ENCODE results near the gene PROB1.
A peak's percentile ranks its signal among the peaks of the same experiment; 100 is the strongest.

DNA sequence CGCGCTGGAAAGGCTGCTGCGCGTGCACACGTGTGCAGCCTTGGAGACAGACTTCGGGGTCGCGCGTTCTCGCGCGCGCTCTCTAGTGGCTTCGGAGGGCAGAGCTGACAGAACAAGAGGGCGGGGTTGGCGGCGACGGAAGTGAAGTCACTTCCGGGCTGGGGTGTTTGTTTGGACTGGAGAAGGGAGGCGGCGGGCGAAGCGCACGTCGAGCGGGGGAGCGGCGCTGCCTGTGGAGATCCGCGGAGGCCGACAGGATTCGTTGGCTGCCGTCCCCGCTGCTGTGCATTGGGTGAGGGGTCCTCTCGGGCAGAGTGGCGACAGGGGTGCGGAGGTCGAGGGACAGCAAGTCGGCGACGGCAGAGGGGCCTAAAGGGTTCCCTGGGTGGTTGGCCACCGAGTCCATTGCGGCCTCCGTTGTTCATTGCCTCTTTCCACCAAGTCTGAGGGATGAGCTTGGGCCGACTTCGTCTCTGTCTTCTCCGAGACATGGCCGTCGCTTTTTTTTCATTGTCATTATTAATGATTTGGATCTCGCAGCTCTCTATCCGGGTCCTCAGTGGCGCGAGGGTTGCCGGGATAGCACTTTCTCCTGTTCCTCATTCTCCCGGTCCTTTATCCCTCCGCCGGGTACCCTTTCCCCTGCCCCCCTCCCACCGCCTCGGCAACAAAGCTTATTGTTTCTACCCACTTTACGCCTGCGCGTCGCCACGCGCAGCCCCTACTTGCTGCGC, 53.0 kb downstream of the PROB1 start, which contains the start of gene PAIP2:
- TF ChIP-seq TCF12 (IDR thresholded peaks at IDR 0.05; ENCODE audit: low read depth) (no peak), TAF1 (IDR thresholded peaks at IDR 0.05; ENCODE audit: low read depth) (peak; percentile 62), EP300 (IDR thresholded peaks at IDR 0.05; ENCODE audit: borderline replicate concordance) (0 out of 2 replicates have a peak, but pooled peaks have one; percentile 17), YY1 (IDR thresholded peaks at IDR 0.05; ENCODE audit: low read depth) (no peak), CEBPB (IDR thresholded peaks at IDR 0.05) (no peak), NFIC (IDR thresholded peaks at IDR 0.05) (peak; percentile 18; the same call in 1 of the 2 replicates), EGR1 (IDR thresholded peaks at IDR 0.05) (no peak), TEAD4 (IDR thresholded peaks at IDR 0.05) (no peak; the same call in 1 of the 2 replicates)
